SK-N-SH (cell line): ENCODE results near the gene PLXDC1.

Experiments
- CHD2 ChIP-seq: fragments of 150-350 bp; IDR thresholded peaks from 2 replicates; pipeline ENCODE4 v1.6.1; 2018; ENCODE audit warnings: low read length; ENCODE audit not compliant: partially characterized antibody
- CTCF ChIP-seq: fragments of 200-600 bp; sonication (generic); IDR thresholded peaks from 2 replicates; pipeline ENCODE4 v1.6.1; 2017; ENCODE audit warnings: antibody characterized with exemption, mild to moderate bottlenecking, moderate library complexity
- EP300 ChIP-seq, 2 experiments: IDR thresholded peaks; 2 replicates each; pipeline versions ENCODE4 v1.4.0 to v1.6.1; 2012; ENCODE audit warnings: borderline replicate concordance in 1 of 2, low read depth in 1 of 2, low read length in 1 of 2
- GABPA ChIP-seq: IDR thresholded peaks from 2 replicates; pipeline ENCODE4 v1.4.0; 2012; ENCODE audit warnings: low read depth, mild to moderate bottlenecking
- IRF3 ChIP-seq: fragments of 150-350 bp; IDR thresholded peaks from 2 replicates; pipeline ENCODE4 v1.6.1; 2016; ENCODE audit warnings: mild to moderate bottlenecking, low read depth, low read length
- MAX ChIP-seq: IDR thresholded peaks from 2 replicates; pipeline ENCODE4 v1.4.0; 2012; ENCODE audit warnings: low read depth
- MEF2A ChIP-seq: IDR thresholded peaks from 2 replicates; pipeline ENCODE4 v1.4.0; 2012; ENCODE audit warnings: low read depth, borderline replicate concordance
- POLR2AphosphoS5 ChIP-seq: IDR thresholded peaks from 2 replicates; pipeline ENCODE4 v1.6.1; 2012; ENCODE audit warnings: low read depth, low read length
- RAD21 ChIP-seq: IDR thresholded peaks from 2 replicates; pipeline ENCODE4 v1.6.1; 2012; ENCODE audit warnings: mild to moderate bottlenecking, low read length
- RCOR1 ChIP-seq: fragments of 150-350 bp; IDR thresholded peaks from 2 replicates; pipeline ENCODE4 v1.6.1; 2017; ENCODE audit warnings: antibody characterized with exemption, low read length
- SIN3A ChIP-seq: IDR thresholded peaks from 2 replicates; pipeline ENCODE4 v1.6.1; 2012; ENCODE audit warnings: low read depth, mild to moderate bottlenecking, low read length, moderate library complexity, borderline replicate concordance
- SMC3 ChIP-seq: IDR thresholded peaks from 2 replicates; pipeline ENCODE4 v1.6.1; 2012; ENCODE audit warnings: low read depth, low read length, improper control_type of control experiment
- TAF1 ChIP-seq: IDR thresholded peaks from 2 replicates; pipeline ENCODE4 v1.6.1; 2012; ENCODE audit warnings: low read depth, mild to moderate bottlenecking, low read length, moderate library complexity, borderline replicate concordance
- TEAD4 ChIP-seq: IDR thresholded peaks from 2 replicates; pipeline ENCODE4 v1.4.0; 2012; ENCODE audit warnings: mild to moderate bottlenecking, borderline replicate concordance; ENCODE audit not compliant: insufficient read depth

DNA sequence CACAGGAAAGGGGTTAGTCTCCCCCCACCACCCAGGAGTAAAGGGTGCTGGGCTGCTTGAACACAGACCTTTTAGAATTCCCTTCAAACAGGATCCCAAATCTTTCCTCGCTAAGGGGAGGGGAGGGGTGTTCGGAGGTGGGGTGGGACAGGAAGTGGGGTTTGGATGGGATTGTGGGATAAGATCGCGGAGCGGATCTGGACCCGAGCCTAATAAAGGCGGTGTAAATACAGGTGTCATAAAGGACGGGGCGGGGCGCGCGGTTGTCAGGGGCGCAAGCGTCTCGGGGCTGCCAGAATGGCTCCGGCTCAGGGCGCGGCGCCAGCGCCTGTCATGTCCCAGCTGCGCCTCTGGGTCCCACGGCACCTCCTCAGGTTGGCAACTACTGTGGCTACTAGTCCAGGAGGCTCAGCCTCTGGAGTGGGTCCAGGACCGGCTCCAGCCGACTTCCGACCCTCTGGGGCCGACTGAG is 124.4 kb downstream of the PLXDC1 start:
- TF ChIP-seq EP300 (IDR thresholded peaks at IDR 0.05; ENCODE audit: borderline replicate concordance in 1 of 2, low read depth in 1 of 2, low read length in 1 of 2) = no peak
- TF ChIP-seq MAX = no peak
- TF ChIP-seq POLR2AphosphoS5 = no peak
- no peak for TF ChIP-seq MEF2A
- TF ChIP-seq CTCF = no peak
- TF ChIP-seq RCOR1 = no peak
- no peak for TF ChIP-seq TAF1
- no peak for TF ChIP-seq IRF3
- no peak for TF ChIP-seq SIN3A
- no peak for TF ChIP-seq GABPA
- no peak for TF ChIP-seq TEAD4
- TF ChIP-seq SMC3 = no peak
- no peak for TF ChIP-seq CHD2
- no peak for TF ChIP-seq RAD21
